ENCODE results near the gene LYG1. TPM values are rescaled to one million over a fixed set of nuclear protein-coding genes. Genes with fewer than 3 reads are reported as not detected.

LYG1 gene
- total RNA-seq, 1 donor from 2014 or later: 0.52 TPM

GRCh38 chr2:99238599-99238998 lies 62.4 kb downstream of the LYG1 start:
- Histone ChIP-seq H3K4me3 (ENCODE audit: low read length in 3 of 3) (no peak overlapping the region), H3K27ac (ENCODE audit: low read depth, low read length) (no peak overlapping the region)

More at GRCh38 chr2:99238599-99238998, 62.4 kb downstream of the LYG1 start:
- Histone ChIP-seq H3K9me3 (ENCODE audit: control insufficient read depth in 3 of 3, low read length in 3 of 3) (no peaks in the 10 kb centered on the region), H3K36me3 (ENCODE audit: control insufficient read depth in 3 of 3, insufficient read depth in 3 of 3, low read length in 3 of 3) (no peaks in the 10 kb centered on the region), H3K4me1 (ENCODE audit: control insufficient read depth in 3 of 3, insufficient read depth in 3 of 3, low read length in 3 of 3) (no peaks in the 10 kb centered on the region), H3K9ac (ENCODE audit: low read depth in 1 of 3, low read length in 3 of 3) (no peak overlapping the region), H3K27me3 (ENCODE audit: control insufficient read depth in 3 of 3, insufficient read depth in 3 of 3, low read length in 3 of 3) (no peaks in the 10 kb centered on the region)

Other genes starting within 250 kb of the LYG1 start
- gene C2orf15, start 159.5 kb downstream of the LYG1 start, total RNA-seq: not detected
- 2.1 TPM for gene TSGA10, start 146.3 kb downstream of the LYG1 start, total RNA-seq
- gene LIPT1, start 146.2 kb downstream of the LYG1 start, total RNA-seq: 6.8 TPM
- 11.5 TPM for gene MITD1, start 120.1 kb downstream of the LYG1 start, total RNA-seq
- gene MRPL30, start 120.0 kb downstream of the LYG1 start, total RNA-seq: 48.0 TPM
- not detected for gene LYG2, start 45.5 kb downstream of the LYG1 start, total RNA-seq
- gene TXNDC9, start 35.1 kb upstream of the LYG1 start, total RNA-seq: 26.6 TPM
- 11.0 TPM for gene EIF5B, start 36.2 kb upstream of the LYG1 start, total RNA-seq
- 59.0 TPM for gene REV1, start 188.8 kb upstream of the LYG1 start, total RNA-seq